Ishikawa (cell line): ENCODE results near the gene FSCN2.

Experiments
- CEBPB ChIP-seq: IDR thresholded peaks from 2 replicates; pipeline ENCODE4 v1.6.1; 2012
- CREB1 ChIP-seq: IDR thresholded peaks from 2 replicates; pipeline ENCODE4 v1.6.1; 2012; ENCODE audit warnings: low read depth
- EGR1 ChIP-seq: IDR thresholded peaks from 2 replicates; pipeline ENCODE4 v1.6.1; 2012
- EP300 ChIP-seq: IDR thresholded peaks from 2 replicates; pipeline ENCODE4 v1.6.1; 2012; ENCODE audit warnings: borderline replicate concordance
- FOXM1 ChIP-seq: IDR thresholded peaks from 2 replicates; pipeline ENCODE4 v1.6.1; 2012; ENCODE audit warnings: low read depth, borderline replicate concordance
- NFIC ChIP-seq: IDR thresholded peaks from 2 replicates; pipeline ENCODE4 v1.6.1; 2012
- RAD21 ChIP-seq: IDR thresholded peaks from 2 replicates; pipeline ENCODE4 v1.6.1; 2012; ENCODE audit warnings: low read depth
- REST ChIP-seq: IDR thresholded peaks from 2 replicates; pipeline ENCODE4 v1.6.1; 2012; ENCODE audit warnings: low read depth, mild to moderate bottlenecking
- TAF1 ChIP-seq: IDR thresholded peaks from 2 replicates; pipeline ENCODE4 v1.6.1; 2012; ENCODE audit warnings: low read depth, mild to moderate bottlenecking
- TCF12 ChIP-seq: IDR thresholded peaks from 2 replicates; pipeline ENCODE4 v1.6.1; 2012; ENCODE audit warnings: low read depth
- TEAD4 ChIP-seq: IDR thresholded peaks from 2 replicates; pipeline ENCODE4 v1.6.1; 2012
- YY1 ChIP-seq: IDR thresholded peaks from 2 replicates; pipeline ENCODE4 v1.6.1; 2012; ENCODE audit warnings: low read depth
- ZBTB7A ChIP-seq: IDR thresholded peaks from 2 replicates; pipeline ENCODE4 v1.6.1; 2012; ENCODE audit warnings: low read depth
- TF ChIP-seq, protein P1 (sequence below): IDR thresholded peaks from 2 replicates; pipeline ENCODE4 v1.6.1; 2012
- TF ChIP-seq, protein P2 (sequence below): IDR thresholded peaks from 2 replicates; pipeline ENCODE4 v1.6.1; 2012

The FSCN2 gene

GRCh38 chr17:81558941-81559806 is 31.0 kb downstream of the FSCN2 start:
- no peak for TF ChIP-seq TAF1
- TF ChIP-seq, protein P1, sequence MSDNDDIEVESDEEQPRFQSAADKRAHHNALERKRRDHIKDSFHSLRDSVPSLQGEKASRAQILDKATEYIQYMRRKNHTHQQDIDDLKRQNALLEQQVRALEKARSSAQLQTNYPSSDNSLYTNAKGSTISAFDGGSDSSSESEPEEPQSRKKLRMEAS: no peak
- no peak for TF ChIP-seq TEAD4
- no peak for TF ChIP-seq CEBPB
- no peak for TF ChIP-seq NFIC
- no peak for TF ChIP-seq CREB1
- no peak for TF ChIP-seq RAD21
- TF ChIP-seq, protein P2, sequence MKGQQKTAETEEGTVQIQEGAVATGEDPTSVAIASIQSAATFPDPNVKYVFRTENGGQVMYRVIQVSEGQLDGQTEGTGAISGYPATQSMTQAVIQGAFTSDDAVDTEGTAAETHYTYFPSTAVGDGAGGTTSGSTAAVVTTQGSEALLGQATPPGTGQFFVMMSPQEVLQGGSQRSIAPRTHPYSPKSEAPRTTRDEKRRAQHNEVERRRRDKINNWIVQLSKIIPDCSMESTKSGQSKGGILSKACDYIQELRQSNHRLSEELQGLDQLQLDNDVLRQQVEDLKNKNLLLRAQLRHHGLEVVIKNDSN: no peak
- no peak for TF ChIP-seq EP300
- no peak for TF ChIP-seq TCF12
- TF ChIP-seq EGR1: no peak
- TF ChIP-seq ZBTB7A: no peak
- no peak for TF ChIP-seq REST

GRCh38 chr17:81561494-81561885 is 33.3 kb downstream of the FSCN2 start:
- TF ChIP-seq EGR1 (no peak), RAD21 (no peak), CEBPB (no peak), CREB1 (no peak), TEAD4 (no peak), TCF12 (no peak), EP300 (no peak), FOXM1 (no peak), NFIC (no peak), REST (no peak), TAF1 (no peak), YY1 (no peak), ZBTB7A (no peak)
- TF ChIP-seq, protein P2: no peak
- TF ChIP-seq, protein P1: no peak

DNA sequence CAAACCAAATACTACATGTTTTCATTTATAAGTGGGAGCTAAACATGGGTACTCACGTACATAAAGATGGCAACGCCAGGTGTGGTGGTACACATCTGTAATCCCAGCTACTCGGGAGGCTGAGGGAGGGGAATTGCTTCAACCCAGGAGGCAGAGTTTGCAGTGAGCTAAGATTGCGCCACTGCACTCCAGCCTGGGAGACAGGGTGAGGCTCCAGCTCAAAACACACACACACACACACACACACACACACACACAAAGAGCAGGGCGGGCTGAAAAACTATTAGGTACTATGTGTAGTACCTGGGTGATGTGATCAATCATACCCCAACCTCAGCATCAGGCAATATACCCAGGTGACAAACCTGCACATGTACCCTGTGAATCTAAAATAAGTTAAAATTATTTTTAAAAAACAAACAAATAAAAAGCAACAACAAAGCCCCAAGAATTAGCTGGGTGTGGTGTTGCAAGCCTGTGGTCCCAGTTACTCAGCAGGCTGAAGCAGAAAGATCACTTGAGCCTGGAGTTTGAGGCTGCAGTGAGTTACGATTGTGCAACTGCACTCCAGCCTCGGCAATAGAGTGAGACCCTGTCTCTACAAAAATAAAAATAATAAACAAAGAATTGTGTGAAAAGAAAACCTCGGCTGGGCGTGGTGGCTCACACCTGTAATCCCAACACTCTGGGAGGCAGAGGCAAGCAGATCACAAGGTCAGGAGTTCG is 35.8 kb downstream of the FSCN2 start:
- TF ChIP-seq TEAD4 (no peak), NFIC (no peak), CREB1 (no peak), RAD21 (no peak), YY1 (no peak), CEBPB (no peak), REST (no peak), TAF1 (no peak), TCF12 (no peak), EGR1 (no peak)
- TF ChIP-seq, protein P1: no peak
- TF ChIP-seq, protein P2: no peak
